ENCODE results near the gene SLC23A1. TPM values are rescaled to one million over a fixed set of nuclear protein-coding genes. Genes with fewer than 3 reads are reported as not detected.
"Not testable (repeated sequence)": the region's sequence is repeated elsewhere in the genome, so short reads cannot be mapped to it uniquely, and the experiment has no call there.

The SLC23A1 gene
- total RNA-seq (2014; rRNA removed; shearing (Covaris generic)) = not detected in 2 replicates

- DNase-seq (ENCODE audit: low read depth) = no peak
Measured at GRCh38 chr5:139383275-139383992, at the start of gene SLC23A1. Gene SLC23A1, minus strand, starts transcription at chr5:139383297. Its CDS starts 44 bp downstream, at chr5:139383253.

DNA sequence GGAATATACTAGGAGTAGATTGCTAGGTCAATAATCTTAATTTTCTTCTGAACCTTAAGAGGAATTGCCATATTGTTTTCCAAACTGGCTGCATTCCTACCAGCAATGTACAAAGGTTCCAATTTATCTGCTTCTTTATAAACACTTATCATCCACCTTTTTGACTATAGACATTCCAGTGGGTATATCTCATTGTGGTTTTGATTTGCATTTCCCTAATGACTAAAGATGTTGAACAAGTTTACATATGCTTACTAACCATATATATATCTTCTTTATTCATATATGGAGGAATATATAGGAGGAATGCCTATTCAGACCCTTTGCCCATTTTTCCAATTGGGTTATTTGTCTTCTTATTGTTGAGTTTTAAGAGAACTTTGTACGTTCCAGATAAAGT is 48.6 kb upstream of the SLC23A1 start:
- DNase-seq (ENCODE audit: low read depth) = no peak

GRCh38 chr5:139430015-139430414 is 46.9 kb upstream of the SLC23A1 start:
- DNase-seq (ENCODE audit: low read depth) = no peak

DNA sequence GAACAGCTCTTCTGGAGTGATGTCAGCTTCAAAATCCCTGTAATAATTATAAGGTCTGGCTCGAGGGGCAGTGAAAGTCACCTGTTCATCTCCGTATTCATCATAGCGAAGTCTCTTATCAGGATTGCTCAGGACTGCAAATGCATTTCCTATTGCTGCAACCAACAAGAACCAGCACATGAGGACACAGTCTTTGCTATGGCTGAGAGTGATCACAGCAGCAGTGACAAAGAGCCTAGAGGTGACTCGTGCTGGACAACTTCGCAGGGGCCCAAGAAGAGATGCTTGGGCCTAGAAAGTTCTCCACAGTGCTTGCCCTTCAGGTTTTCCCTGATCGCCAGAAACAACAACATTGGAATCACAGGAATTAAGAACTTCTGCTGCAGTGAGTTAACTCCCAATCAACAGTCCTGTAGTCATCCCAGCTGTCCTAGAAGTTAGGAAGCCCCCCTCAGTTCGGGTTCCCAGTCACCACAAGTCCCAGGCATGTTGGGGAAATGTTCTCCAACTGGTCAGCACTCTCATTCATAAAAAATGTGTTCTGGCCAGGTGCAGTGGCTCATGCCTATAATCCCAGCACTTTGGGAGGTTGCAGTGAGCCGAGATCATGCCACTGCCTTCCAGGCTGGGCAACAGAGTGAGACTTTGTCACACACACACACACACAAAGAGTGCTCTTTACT is 43.2 kb upstream of the SLC23A1 start:
- DNase-seq (ENCODE audit: low read depth) = no peak

DNA sequence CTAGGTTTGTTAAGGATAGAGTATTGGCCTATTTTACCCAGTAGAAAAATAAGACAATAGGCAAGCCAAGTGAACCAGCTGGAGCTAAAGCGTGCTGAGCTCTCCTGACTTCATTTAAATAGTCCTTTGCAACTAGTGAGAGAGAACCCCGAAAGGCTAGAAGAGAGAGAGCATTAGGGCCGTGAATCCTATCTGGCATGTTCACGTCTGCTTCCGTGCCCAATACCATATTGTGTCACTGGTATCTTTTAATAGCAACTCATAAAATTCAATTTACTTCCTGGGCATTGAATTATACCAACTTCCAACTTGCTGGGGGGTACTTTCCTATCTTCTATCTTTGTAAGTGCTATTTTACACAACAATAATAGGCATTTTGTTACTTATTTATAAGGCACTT is 42.4 kb upstream of the SLC23A1 start:
- DNase-seq (ENCODE audit: low read depth) = no peak

DNA sequence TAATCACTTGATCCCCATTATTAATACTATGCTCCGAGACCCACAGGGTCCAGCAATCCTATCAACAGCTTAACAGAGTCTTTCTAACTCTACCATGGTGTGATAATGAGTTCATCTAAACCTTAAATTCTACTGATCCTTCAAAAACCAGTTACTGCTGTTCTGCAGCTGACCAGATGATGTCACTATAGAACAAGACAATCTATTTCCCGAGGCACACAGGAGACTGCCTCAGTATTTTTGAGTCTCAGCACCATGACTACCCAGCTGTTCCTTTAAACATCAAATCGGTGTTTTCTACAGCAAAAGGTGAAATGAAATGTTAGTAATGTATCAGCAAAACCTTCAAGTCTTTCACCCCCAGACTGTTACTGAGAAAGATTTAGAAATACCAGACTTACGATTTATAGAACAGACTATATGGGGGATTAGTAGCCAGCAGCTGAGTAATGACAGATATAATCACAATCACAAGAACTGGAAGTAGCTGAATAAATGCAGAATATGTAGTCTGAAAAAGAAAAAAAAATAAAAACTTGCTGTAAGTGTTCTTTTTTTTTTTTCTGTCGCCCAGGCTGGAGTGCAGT is 39.3 kb upstream of the SLC23A1 start:
- peak; percentile 60 for DNase-seq (ENCODE audit: low read depth)

- no peak for DNase-seq (ENCODE audit: low read depth)
Measured at GRCh38 chr5:139419226-139420192, 36.4 kb upstream of the SLC23A1 start.

GRCh38 chr5:139418793-139419192 is 35.7 kb upstream of the SLC23A1 start:
- DNase-seq (ENCODE audit: low read depth) = no peak

DNA sequence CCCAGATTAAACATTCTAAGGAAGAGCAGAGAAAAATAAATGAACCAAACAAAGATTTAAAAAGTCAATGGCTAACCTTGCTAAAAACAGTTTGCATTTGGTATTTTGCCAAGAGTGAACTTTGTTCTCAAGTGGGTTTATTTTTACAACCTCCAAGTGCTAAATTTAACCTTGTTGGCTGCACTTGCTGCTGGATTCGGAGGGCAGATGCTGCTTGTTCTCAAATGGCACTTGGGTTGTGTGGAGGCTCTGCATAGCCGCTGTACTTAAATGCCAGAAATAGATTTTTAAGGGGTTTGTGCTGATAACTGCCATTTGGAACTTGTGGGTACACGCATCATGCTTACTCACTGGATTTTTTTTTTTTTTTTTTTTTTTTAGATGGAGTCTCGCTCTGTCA is 34.1 kb upstream of the SLC23A1 start:
- DNase-seq (ENCODE audit: low read depth) = no peak

- DNase-seq (ENCODE audit: low read depth) = no peak
Measured at GRCh38 chr5:139416651-139417050, 33.6 kb upstream of the SLC23A1 start.

GRCh38 chr5:139415869-139416268 is 32.8 kb upstream of the SLC23A1 start:
- no peak for DNase-seq (ENCODE audit: low read depth)

GRCh38 chr5:139415221-139415861 is 32.2 kb upstream of the SLC23A1 start:
- no peak for DNase-seq (ENCODE audit: low read depth)

DNA sequence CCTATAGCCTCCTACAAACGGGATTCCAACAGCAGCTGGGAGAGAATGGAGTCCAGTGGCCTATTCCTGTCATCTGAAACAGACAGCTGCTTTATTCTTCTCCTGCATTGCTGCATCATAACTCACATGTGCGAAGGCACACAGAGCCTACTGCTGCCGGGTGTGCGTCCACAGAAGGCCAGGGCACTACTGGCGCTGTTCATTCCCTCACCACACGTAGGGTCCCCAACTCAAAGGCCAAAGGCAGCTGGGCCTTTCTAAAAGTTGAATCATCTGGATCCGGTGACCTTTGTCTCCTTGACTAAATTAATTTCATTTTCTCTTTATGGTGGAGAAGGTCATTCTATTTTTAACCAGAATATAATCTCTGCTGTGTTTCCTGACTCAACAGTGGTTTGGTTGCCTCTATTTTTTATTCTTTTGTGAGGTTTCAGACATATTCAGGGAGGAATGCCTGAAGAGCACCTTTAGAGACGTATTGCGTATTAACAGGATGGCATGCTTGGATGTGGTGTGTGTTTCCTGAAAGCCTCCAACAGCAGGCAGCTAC is 31.6 kb upstream of the SLC23A1 start:
- DNase-seq (ENCODE audit: low read depth) = no peak

DNA sequence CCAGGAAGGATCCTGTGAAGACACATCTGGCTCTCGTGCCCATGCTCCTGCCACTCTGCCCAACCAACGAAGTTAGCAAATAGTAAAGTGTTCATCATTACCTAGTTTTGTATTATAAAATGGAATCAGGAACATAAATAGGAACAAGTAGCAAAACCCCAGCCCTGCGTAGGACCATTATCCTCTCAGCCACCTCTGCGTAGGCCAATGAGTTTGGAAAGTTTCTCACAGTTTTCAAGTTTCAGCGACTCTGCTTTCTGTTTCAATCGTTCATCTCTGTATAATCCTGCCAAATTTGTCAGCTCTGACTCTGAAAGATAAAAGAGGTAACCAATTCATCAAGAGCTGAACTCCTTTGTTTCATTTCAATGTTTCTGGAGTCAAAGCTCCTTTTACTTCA is 30.9 kb upstream of the SLC23A1 start:
- DNase-seq (ENCODE audit: low read depth) = no peak

- no peak for DNase-seq (ENCODE audit: low read depth)
Measured at GRCh38 chr5:139413153-139413552, 30.1 kb upstream of the SLC23A1 start.

DNA sequence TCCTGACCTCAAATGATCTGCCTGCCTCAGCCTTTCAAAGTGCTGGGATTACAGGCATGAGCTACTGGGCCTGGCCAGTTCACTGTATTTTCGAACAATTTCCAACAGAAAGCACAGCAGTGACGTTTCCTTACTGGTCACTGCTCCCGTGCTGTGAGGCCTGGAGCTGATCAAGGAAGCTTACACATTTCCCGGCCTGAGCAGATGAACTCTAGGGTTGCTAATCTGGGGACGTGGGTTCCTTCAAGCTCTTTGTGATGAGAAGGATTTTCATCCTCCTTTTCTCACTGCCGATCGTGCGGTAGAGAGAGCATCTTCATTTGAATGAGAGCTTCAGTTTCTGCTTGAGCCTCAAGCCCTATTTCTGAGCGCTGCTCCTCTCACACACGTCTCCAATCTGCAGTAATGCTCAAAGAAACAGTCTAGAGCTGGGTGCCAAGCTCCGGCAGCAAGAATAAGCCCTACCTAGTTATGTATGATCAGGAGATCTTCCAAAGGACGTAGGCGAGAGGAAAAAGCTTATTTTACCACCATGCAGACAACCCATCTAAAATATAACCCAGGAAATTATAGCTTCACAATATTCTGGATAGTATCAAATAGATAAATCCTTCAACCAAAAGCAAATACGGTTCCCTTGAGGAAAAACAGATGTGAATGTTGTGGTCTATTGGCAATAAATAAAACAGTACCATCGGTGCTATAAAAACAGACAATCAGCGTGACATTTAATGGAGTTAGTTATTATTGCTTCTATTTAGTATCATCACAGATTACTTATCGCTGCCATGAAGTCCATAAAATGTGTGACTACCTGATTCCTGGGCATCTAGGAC is 28.1 kb upstream of the SLC23A1 start:
- DNase-seq (ENCODE audit: low read depth) = no peak

GRCh38 chr5:139410121-139410992 is 27.3 kb upstream of the SLC23A1 start:
- no peak for DNase-seq (ENCODE audit: low read depth)

DNA sequence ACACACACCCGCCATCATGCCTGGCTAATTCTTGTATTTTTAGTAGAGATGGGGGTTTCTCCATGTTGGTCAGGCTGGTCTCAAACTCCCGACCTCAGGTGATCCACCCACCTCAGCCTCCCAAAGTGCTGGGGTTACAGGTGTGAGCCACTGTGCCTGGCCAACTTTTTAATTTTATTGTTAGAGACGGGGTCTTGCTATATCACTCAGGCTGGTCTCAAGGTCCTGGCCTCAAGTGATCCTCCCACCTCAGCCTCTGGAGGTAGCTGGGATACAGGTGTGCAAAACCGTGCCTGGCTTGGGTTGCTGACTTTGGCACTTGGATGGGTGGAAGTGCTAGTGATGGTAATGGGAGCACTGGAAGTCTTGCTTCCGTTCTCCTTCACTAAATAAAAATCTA is 26.0 kb upstream of the SLC23A1 start:
- not testable (repeated sequence) for DNase-seq (ENCODE audit: low read depth)

GRCh38 chr5:139408191-139408590 is 25.1 kb upstream of the SLC23A1 start:
- no peak for DNase-seq (ENCODE audit: low read depth)

Data from Daoy (cell line).